Measurements from ENCODE around the gene USP17L30. TPM values are rescaled to one million over a fixed set of nuclear protein-coding genes. Genes with fewer than 3 reads are reported as not detected.
"Not testable (repeated sequence)": the region's sequence is repeated elsewhere in the genome, so short reads cannot be mapped to it uniquely, and the experiment has no call there.

The USP17L30 gene, protein sequence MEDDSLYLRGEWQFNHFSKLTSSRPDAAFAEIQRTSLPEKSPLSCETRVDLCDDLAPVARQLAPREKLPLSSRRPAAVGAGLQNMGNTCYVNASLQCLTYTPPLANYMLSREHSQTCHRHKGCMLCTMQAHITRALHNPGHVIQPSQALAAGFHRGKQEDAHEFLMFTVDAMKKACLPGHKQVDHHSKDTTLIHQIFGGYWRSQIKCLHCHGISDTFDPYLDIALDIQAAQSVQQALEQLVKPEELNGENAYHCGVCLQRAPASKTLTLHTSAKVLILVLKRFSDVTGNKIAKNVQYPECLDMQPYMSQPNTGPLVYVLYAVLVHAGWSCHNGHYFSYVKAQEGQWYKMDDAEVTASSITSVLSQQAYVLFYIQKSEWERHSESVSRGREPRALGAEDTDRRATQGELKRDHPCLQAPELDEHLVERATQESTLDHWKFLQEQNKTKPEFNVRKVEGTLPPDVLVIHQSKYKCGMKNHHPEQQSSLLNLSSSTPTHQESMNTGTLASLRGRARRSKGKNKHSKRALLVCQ
- total RNA-seq, result not detected

GRCh38 chr4:9362829-9363228 lies at the start of gene USP17L30:
TSS of gene USP17L30 (plus strand) at chr4:9363129. CDS start at chr4:9363129, 0 bp downstream.
- ATAC-seq (replicated peaks in 6 of 8); in situ Hi-C loops (cut with MboI; ENCODE audit: low pct_unique_long_range_greater_than_20kb in 2 of 9, low sequenced_read_pairs in 9 of 9, unreplicated experiment in 9 of 9); H3K4me1 ChIP-seq (replicated peaks in 1 of 2); H3K27ac ChIP-seq; H3K4me3 ChIP-seq: not testable (repeated sequence)
- no CpG with 5 or more reads among the region's 15 CpGs for WGBS, 10 experiments

GRCh38 chr4:9324191-9324590 lies 38.7 kb upstream of the USP17L30 start:
- H3K27ac ChIP-seq; H3K4me3 ChIP-seq; H3K4me1 ChIP-seq (replicated peaks in 1 of 2); ATAC-seq (replicated peaks in 6 of 8); in situ Hi-C loops (cut with MboI; ENCODE audit: low pct_unique_long_range_greater_than_20kb in 2 of 9, low sequenced_read_pairs in 9 of 9, unreplicated experiment in 9 of 9): not testable (repeated sequence)
- 60% methylated on average over 1 of the region's 13 CpGs; no CpG with 5 or more reads in 9 of the 10 experiments for WGBS, 10 experiments

DNA sequence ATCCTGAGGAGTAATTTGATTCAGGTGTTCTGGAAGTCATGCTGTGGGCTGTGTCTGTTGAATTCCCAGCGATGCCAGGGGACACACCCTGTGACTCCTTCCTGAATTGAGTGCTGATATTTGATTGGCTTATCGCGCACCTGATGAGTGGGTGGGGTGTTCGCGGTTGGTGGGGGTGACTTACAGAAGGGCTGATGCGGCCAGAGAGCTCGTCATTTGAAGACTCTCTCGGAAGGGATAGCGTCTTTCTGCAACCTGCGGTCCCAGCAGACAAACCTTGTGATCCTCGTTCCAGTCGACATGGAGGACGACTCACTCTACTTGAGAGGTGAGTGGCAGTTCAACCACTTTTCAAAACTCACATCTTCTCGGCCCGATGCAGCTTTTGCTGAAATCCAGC lies 38.1 kb upstream of the USP17L30 start, which contains the start of gene USP17L24:
Gene USP17L24 (plus strand): TSS at position 301 of the 400 bp plus-strand sequence. CDS start 0 bp downstream, at position 301.
- in situ Hi-C loops (cut with MboI; ENCODE audit: low pct_unique_long_range_greater_than_20kb in 2 of 9, low sequenced_read_pairs in 9 of 9, unreplicated experiment in 9 of 9); ATAC-seq (replicated peaks in 6 of 8); H3K27ac ChIP-seq; H3K4me1 ChIP-seq (replicated peaks in 1 of 2); H3K4me3 ChIP-seq: not testable (repeated sequence)
- WGBS, 10 experiments, result no CpG with 5 or more reads among the region's 15 CpGs

DNA sequence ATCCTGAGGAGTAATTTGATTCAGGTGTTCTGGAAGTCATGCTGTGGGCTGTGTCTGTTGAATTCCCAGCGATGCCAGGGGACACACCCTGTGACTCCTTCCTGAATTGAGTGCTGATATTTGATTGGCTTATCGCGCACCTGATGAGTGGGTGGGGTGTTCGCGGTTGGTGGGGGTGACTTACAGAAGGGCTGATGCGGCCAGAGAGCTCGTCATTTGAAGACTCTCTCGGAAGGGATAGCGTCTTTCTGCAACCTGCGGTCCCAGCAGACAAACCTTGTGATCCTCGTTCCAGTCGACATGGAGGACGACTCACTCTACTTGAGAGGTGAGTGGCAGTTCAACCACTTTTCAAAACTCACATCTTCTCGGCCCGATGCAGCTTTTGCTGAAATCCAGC lies 33.3 kb upstream of the USP17L30 start, which contains the start of gene USP17L25:
Gene USP17L25 (plus strand): TSS at position 301 of the 400 bp plus-strand sequence. CDS start 0 bp downstream, at position 301.
- no CpG with 5 or more reads among the region's 15 CpGs for WGBS, 10 experiments

DNA sequence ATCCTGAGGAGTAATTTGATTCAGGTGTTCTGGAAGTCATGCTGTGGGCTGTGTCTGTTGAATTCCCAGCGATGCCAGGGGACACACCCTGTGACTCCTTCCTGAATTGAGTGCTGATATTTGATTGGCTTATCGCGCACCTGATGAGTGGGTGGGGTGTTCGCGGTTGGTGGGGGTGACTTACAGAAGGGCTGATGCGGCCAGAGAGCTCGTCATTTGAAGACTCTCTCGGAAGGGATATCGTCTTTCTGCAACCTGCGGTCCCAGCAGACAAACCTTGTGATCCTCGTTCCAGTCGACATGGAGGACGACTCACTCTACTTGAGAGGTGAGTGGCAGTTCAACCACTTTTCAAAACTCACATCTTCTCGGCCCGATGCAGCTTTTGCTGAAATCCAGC lies 28.6 kb upstream of the USP17L30 start, which contains the start of gene USP17L26:
Gene USP17L26 (plus strand): TSS at position 301 of the 400 bp plus-strand sequence. CDS start 0 bp downstream, at position 301.
- WGBS, 10 experiments, result no CpG with 5 or more reads among the region's 15 CpGs

More for the DNA sequence above, 33.3 kb upstream of the USP17L30 start, which contains the start of gene USP17L25:
- H3K4me3 ChIP-seq; H3K27ac ChIP-seq; H3K4me1 ChIP-seq (replicated peaks in 1 of 2); in situ Hi-C loops (cut with MboI; ENCODE audit: low pct_unique_long_range_greater_than_20kb in 2 of 9, low sequenced_read_pairs in 9 of 9, unreplicated experiment in 9 of 9); ATAC-seq (replicated peaks in 6 of 8): not testable (repeated sequence)

DNA sequence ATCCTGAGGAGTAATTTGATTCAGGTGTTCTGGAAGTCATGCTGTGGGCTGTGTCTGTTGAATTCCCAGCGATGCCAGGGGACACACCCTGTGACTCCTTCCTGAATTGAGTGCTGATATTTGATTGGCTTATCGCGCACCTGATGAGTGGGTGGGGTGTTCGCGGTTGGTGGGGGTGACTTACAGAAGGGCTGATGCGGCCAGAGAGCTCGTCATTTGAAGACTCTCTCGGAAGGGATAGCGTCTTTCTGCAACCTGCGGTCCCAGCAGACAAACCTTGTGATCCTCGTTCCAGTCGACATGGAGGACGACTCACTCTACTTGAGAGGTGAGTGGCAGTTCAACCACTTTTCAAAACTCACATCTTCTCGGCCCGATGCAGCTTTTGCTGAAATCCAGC lies 23.8 kb upstream of the USP17L30 start, which contains the start of gene USP17L5:
Gene USP17L5 (plus strand): TSS at position 301 of the 400 bp plus-strand sequence. CDS start 0 bp downstream, at position 301.
- H3K4me3 ChIP-seq; in situ Hi-C loops (cut with MboI; ENCODE audit: low pct_unique_long_range_greater_than_20kb in 2 of 9, low sequenced_read_pairs in 9 of 9, unreplicated experiment in 9 of 9); H3K4me1 ChIP-seq (replicated peaks in 1 of 2); ATAC-seq (replicated peaks in 6 of 8); H3K27ac ChIP-seq: not testable (repeated sequence)
- no CpG with 5 or more reads among the region's 15 CpGs for WGBS, 10 experiments

More for the DNA sequence above, 28.6 kb upstream of the USP17L30 start, which contains the start of gene USP17L26:
- in situ Hi-C loops (cut with MboI; ENCODE audit: low pct_unique_long_range_greater_than_20kb in 2 of 9, low sequenced_read_pairs in 9 of 9, unreplicated experiment in 9 of 9); ATAC-seq (replicated peaks in 6 of 8); H3K4me3 ChIP-seq; H3K4me1 ChIP-seq (replicated peaks in 1 of 2); H3K27ac ChIP-seq: not testable (repeated sequence)

DNA sequence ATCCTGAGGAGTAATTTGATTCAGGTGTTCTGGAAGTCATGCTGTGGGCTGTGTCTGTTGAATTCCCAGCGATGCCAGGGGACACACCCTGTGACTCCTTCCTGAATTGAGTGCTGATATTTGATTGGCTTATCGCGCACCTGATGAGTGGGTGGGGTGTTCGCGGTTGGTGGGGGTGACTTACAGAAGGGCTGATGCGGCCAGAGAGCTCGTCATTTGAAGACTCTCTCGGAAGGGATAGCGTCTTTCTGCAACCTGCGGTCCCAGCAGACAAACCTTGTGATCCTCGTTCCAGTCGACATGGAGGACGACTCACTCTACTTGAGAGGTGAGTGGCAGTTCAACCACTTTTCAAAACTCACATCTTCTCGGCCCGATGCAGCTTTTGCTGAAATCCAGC lies 19.1 kb upstream of the USP17L30 start, which contains the start of gene USP17L27:
Gene USP17L27 (plus strand): TSS at position 301 of the 400 bp plus-strand sequence. CDS start 0 bp downstream, at position 301.
- in situ Hi-C loops (cut with MboI; ENCODE audit: low pct_unique_long_range_greater_than_20kb in 2 of 9, low sequenced_read_pairs in 9 of 9, unreplicated experiment in 9 of 9); ATAC-seq (replicated peaks in 6 of 8); H3K27ac ChIP-seq; H3K4me1 ChIP-seq (replicated peaks in 1 of 2); H3K4me3 ChIP-seq: not testable (repeated sequence)
- WGBS, 10 experiments, result no CpG with 5 or more reads among the region's 15 CpGs

- ATAC-seq (replicated peaks in 6 of 8); H3K4me1 ChIP-seq (replicated peaks in 1 of 2); in situ Hi-C loops (cut with MboI; ENCODE audit: low pct_unique_long_range_greater_than_20kb in 2 of 9, low sequenced_read_pairs in 9 of 9, unreplicated experiment in 9 of 9); H3K27ac ChIP-seq; H3K4me3 ChIP-seq: not testable (repeated sequence)
- no CpG with 5 or more reads among the region's 15 CpGs for WGBS, 10 experiments
Measured at GRCh38 chr4:9348593-9348992, 14.3 kb upstream of the USP17L30 start, which contains the start of gene USP17L28. TSS of gene USP17L28 (plus strand) at chr4:9348893. CDS start at chr4:9348893, 0 bp downstream.

- H3K4me1 ChIP-seq (replicated peaks in 1 of 2); ATAC-seq (replicated peaks in 6 of 8); in situ Hi-C loops (cut with MboI; ENCODE audit: low pct_unique_long_range_greater_than_20kb in 2 of 9, low sequenced_read_pairs in 9 of 9, unreplicated experiment in 9 of 9); H3K4me3 ChIP-seq; H3K27ac ChIP-seq: not testable (repeated sequence)
- no CpG with 5 or more reads among the region's 18 CpGs for WGBS, 10 experiments
Measured at GRCh38 chr4:9350866-9351265, 12.1 kb upstream of the USP17L30 start.

GRCh38 chr4:9353338-9353737 lies 9.6 kb upstream of the USP17L30 start, which contains the start of gene USP17L29:
TSS of gene USP17L29 (plus strand) at chr4:9353638. CDS start at chr4:9353638, 0 bp downstream.
- ATAC-seq (replicated peaks in 6 of 8), result not testable (repeated sequence)

GRCh38 chr4:9379881-9380280 lies 17.0 kb downstream of the USP17L30 start:
- ATAC-seq (replicated peaks in 6 of 8); H3K27ac ChIP-seq; H3K4me3 ChIP-seq; H3K4me1 ChIP-seq (replicated peaks in 1 of 2); in situ Hi-C loops (cut with MboI; ENCODE audit: low pct_unique_long_range_greater_than_20kb in 2 of 9, low sequenced_read_pairs in 9 of 9, unreplicated experiment in 9 of 9): not testable (repeated sequence)
- WGBS, 10 experiments, result 0 to 71% (median 17%) methylated on average over 1 of the region's 1 CpG; no CpG with 5 or more reads in 7 of the 10 experiments

More at GRCh38 chr4:9353338-9353737, 9.6 kb upstream of the USP17L30 start, which contains the start of gene USP17L29:
- H3K27ac ChIP-seq; H3K4me1 ChIP-seq (replicated peaks in 1 of 2); H3K4me3 ChIP-seq; in situ Hi-C loops (cut with MboI; ENCODE audit: low pct_unique_long_range_greater_than_20kb in 2 of 9, low sequenced_read_pairs in 9 of 9, unreplicated experiment in 9 of 9): not testable (repeated sequence)
- no CpG with 5 or more reads among the region's 15 CpGs for WGBS, 10 experiments

- H3K4me3 ChIP-seq; H3K27ac ChIP-seq; ATAC-seq (replicated peaks in 6 of 8); in situ Hi-C loops (cut with MboI; ENCODE audit: low pct_unique_long_range_greater_than_20kb in 2 of 9, low sequenced_read_pairs in 9 of 9, unreplicated experiment in 9 of 9); H3K4me1 ChIP-seq (replicated peaks in 1 of 2): not testable (repeated sequence)
- no CpG with 5 or more reads among the region's 36 CpGs for WGBS, 10 experiments
Measured at GRCh38 chr4:9381012-9381534, 18.1 kb downstream of the USP17L30 start.

DNA sequence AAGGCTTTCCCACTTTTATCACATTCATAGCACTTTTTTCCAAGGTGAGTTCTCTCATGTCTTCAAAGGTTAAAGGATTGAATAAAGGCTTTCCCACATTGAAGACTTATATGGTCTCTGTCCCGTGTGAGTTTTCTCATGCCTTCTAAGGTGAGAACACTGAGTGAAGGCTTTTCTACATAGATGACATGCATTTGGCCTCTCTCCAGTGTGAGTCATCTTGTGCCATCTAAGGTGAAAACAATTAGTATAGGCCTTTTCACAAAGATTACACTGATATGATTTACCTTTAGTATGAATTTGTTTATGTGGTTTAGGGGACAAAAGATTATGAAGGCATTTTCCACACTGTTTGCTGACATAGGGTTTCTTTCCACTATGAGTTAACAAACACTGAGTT lies 21.2 kb downstream of the USP17L30 start:
- in situ Hi-C loops (cut with MboI; ENCODE audit: low pct_unique_long_range_greater_than_20kb in 2 of 9, low sequenced_read_pairs in 9 of 9, unreplicated experiment in 9 of 9), result no loop called here
- WGBS, 10 experiments, result 0 to 70% (median 27%) methylated on average over 1 of the region's 1 CpG; no CpG with 5 or more reads in 6 of the 10 experiments
- Histone ChIP-seq H3K4me3 (no peak overlapping the region), H3K27ac (no peak overlapping the region), H3K4me1 (replicated peaks in 1 of 2) (no peaks in the 10 kb centered on the region)
- no peak for ATAC-seq (replicated peaks in 6 of 8)

All from motor neuron (in vitro differentiated cells).